ENCODE data around the gene PHLPP1. TPM values are rescaled to one million over a fixed set of nuclear protein-coding genes. Genes with fewer than 3 reads are reported as not detected.

Gene PHLPP1
- total RNA-seq, 1 experiment from 2014 or later: 14.1 TPM

GRCh38 chr18:62839874-62840713, 124.8 kb downstream of the PHLPP1 start:
- intact Hi-C loops (cut with micrococcal nuclease): loop anchor here (5.0 kb wide), 1 partner anchor 33 kb away; no protein-coding TSS in a partner anchor
- Histone ChIP-seq H3K4me1 (ENCODE audit: insufficient read depth, low read length) (peaks cover 14% of the 10 kb centered on the region), H3K27me3 (ENCODE audit: low read length) (no peaks in the 10 kb centered on the region), H3K9ac (ENCODE audit: low read length) (peak overlapping the region; percentile 36), H3F3A (ENCODE audit: low read length, unreplicated experiment) (no peaks in the 10 kb centered on the region), H3K9me3 (ENCODE audit: low read length) (no peaks in the 10 kb centered on the region), H3K4me2 (ENCODE audit: low read length) (peak overlapping the region; percentile 80), H3K4me3 (ENCODE audit: low read length) (peak overlapping the region; percentile 43; the same call in 1 of the 2 replicates), H4K20me1 (ENCODE audit: low read length) (no peaks in the 10 kb centered on the region), H3K9me2 (replicated peaks; ENCODE audit: low read length) (no peaks in the 10 kb centered on the region), H3K27ac (ENCODE audit: low read length) (peak overlapping the region; percentile 91), H3K79me2 (ENCODE audit: low read length) (peaks cover 19% of the 10 kb centered on the region; the same call in 1 of the 2 replicates), H3K36me3 (ENCODE audit: low read depth, low read length) (no peaks in the 10 kb centered on the region), H2AFZ (ENCODE audit: low read length) (no peak overlapping the region)
- ChIA-PET POLR2A (ENCODE audit: unreplicated experiment) (no interaction called here), CTCF (no interaction called here)
- BruUV-seq (replicated peaks): TSS peak; percentile 13
- TF ChIP-seq EZH2 (IDR thresholded peaks at IDR 0.05; ENCODE audit: low read length, unreplicated experiment) (no peak), CTCF (conservative IDR thresholded peaks at IDR 0.05; ENCODE audit: low read depth, low read length) (no peak), EZH2phosphoT487 (IDR thresholded peaks at IDR 0.05; ENCODE audit: borderline replicate concordance, low read length) (no peak)
- DNase-seq (peak; percentile 68), ATAC-seq (peak; percentile 77)

- ChIA-PET POLR2A (ENCODE audit: unreplicated experiment) (no interaction called here), CTCF (no interaction called here)
- Histone ChIP-seq H3K27me3 (ENCODE audit: low read length) (no peaks in the 10 kb centered on the region), H3K9me2 (replicated peaks; ENCODE audit: low read length) (no peaks in the 10 kb centered on the region), H3K4me2 (ENCODE audit: low read length) (no peak overlapping the region), H3K27ac (ENCODE audit: low read length) (no peak overlapping the region), H3K36me3 (ENCODE audit: low read depth, low read length) (no peaks in the 10 kb centered on the region), H3K9me3 (ENCODE audit: low read length) (no peaks in the 10 kb centered on the region), H3K9ac (ENCODE audit: low read length) (no peak overlapping the region), H4K20me1 (ENCODE audit: low read length) (no peaks in the 10 kb centered on the region), H3K4me3 (ENCODE audit: low read length) (no peak overlapping the region), H2AFZ (ENCODE audit: low read length) (no peak overlapping the region), H3F3A (ENCODE audit: low read length, unreplicated experiment) (no peaks in the 10 kb centered on the region), H3K79me2 (ENCODE audit: low read length) (peaks cover 13% of the 10 kb centered on the region; the same call in 1 of the 2 replicates), H3K4me1 (ENCODE audit: insufficient read depth, low read length) (peaks cover 14% of the 10 kb centered on the region)
- TF ChIP-seq CTCF (conservative IDR thresholded peaks at IDR 0.05; ENCODE audit: low read depth, low read length) (no peak), EZH2 (IDR thresholded peaks at IDR 0.05; ENCODE audit: low read length, unreplicated experiment) (no peak), EZH2phosphoT487 (IDR thresholded peaks at IDR 0.05; ENCODE audit: borderline replicate concordance, low read length) (no peak)
- intact Hi-C loops (cut with micrococcal nuclease): loop anchor here (5.0 kb wide), 1 partner anchor 34 kb away; no protein-coding TSS in a partner anchor
- BruUV-seq (replicated peaks): no TSS peak
- ATAC-seq: no peak
- no peak for DNase-seq
Measured at GRCh38 chr18:62841405-62841804, 126.1 kb downstream of the PHLPP1 start.

- H3K4me2 ChIP-seq (ENCODE audit: low read length): no peak overlapping the region
- no peaks in the 10 kb centered on the region for H3K9me3 ChIP-seq (ENCODE audit: low read length)
- H3K9ac ChIP-seq (ENCODE audit: low read length): no peak overlapping the region
- H3K4me1 ChIP-seq (ENCODE audit: insufficient read depth, low read length): peaks cover 14% of the 10 kb centered on the region
- ChIA-PET CTCF (no interaction called here), POLR2A (ENCODE audit: unreplicated experiment) (no interaction called here)
- H3K4me3 ChIP-seq (ENCODE audit: low read length): no peak overlapping the region
- no peak overlapping the region for H3K27ac ChIP-seq (ENCODE audit: low read length)
- BruUV-seq (replicated peaks): no TSS peak
- no peak overlapping the region for H2AFZ ChIP-seq (ENCODE audit: low read length)
- TF ChIP-seq EZH2phosphoT487 (IDR thresholded peaks at IDR 0.05; ENCODE audit: borderline replicate concordance, low read length) (no peak), CTCF (conservative IDR thresholded peaks at IDR 0.05; ENCODE audit: low read depth, low read length) (no peak), EZH2 (IDR thresholded peaks at IDR 0.05; ENCODE audit: low read length, unreplicated experiment) (no peak)
- no peaks in the 10 kb centered on the region for H3K27me3 ChIP-seq (ENCODE audit: low read length)
- H3K79me2 ChIP-seq (ENCODE audit: low read length): no peaks in the 10 kb centered on the region
- H3K9me2 ChIP-seq (replicated peaks; ENCODE audit: low read length): no peaks in the 10 kb centered on the region
- intact Hi-C loops (cut with micrococcal nuclease): loop anchor here (5.0 kb wide), 1 partner anchor 36 kb away; no protein-coding TSS in a partner anchor
- ATAC-seq: no peak
- no peaks in the 10 kb centered on the region for H3F3A ChIP-seq (ENCODE audit: low read length, unreplicated experiment)
- H3K36me3 ChIP-seq (ENCODE audit: low read depth, low read length): no peaks in the 10 kb centered on the region
- no peaks in the 10 kb centered on the region for H4K20me1 ChIP-seq (ENCODE audit: low read length)
- DNase-seq: no peak
Measured at GRCh38 chr18:62842898-62843297, 127.6 kb downstream of the PHLPP1 start.

Data from PC-3 (cell line).